PC-9 (cell line): Measurements from ENCODE around the gene HTRA2.

Source experiments
- EZH2 ChIP-seq: fragments of 200-600 bp; sonication (generic); IDR thresholded peaks from 2 replicates; pipeline ENCODE4 v1.8.0; 2017; ENCODE audit warnings: antibody characterized with exemption, low read depth
- TF ChIP-seq, protein P1 (sequence below): fragments of 200-600 bp; sonication (generic); conservative IDR thresholded peaks from 2 replicates; pipeline ENCODE4 v1.6.1; 2017; ENCODE audit warnings: mixed run types, antibody characterized with exemption, mild to moderate bottlenecking, moderate library complexity

DNA sequence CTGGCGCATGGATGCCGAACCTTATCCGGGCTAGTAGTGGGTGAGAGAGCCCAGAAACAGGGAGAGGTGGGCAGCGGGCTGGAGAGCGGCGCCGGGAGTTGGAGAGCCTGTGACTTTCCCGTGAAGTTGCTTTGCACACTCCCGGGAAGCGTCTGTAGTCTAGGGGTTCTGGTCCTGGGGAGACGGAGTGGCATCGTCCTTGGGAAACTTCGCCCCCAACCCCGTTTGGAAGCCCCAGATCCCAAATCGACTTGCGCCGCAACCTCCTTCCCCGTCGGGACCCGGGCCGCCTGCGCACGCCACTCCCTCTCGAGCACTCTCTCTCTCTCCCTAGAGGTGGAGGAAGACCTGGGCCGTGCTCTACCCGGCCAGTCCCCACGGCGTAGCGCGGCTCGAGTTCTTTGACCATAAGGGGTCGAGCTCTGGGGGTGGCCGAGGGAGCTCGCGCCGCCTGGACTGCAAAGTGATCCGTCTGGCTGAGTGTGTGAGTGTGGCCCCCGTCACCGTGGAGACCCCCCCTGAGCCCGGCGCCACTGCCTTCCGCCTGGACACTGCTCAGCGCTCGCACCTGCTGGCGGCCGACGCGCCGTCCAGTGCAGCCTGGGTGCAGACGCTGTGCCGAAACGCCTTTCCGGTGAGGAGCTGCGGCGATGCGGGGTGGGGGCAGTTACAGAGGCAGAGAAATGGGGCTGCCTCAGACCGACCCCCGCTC, 25.2 kb downstream of the HTRA2 start:
- TF ChIP-seq, protein P1, sequence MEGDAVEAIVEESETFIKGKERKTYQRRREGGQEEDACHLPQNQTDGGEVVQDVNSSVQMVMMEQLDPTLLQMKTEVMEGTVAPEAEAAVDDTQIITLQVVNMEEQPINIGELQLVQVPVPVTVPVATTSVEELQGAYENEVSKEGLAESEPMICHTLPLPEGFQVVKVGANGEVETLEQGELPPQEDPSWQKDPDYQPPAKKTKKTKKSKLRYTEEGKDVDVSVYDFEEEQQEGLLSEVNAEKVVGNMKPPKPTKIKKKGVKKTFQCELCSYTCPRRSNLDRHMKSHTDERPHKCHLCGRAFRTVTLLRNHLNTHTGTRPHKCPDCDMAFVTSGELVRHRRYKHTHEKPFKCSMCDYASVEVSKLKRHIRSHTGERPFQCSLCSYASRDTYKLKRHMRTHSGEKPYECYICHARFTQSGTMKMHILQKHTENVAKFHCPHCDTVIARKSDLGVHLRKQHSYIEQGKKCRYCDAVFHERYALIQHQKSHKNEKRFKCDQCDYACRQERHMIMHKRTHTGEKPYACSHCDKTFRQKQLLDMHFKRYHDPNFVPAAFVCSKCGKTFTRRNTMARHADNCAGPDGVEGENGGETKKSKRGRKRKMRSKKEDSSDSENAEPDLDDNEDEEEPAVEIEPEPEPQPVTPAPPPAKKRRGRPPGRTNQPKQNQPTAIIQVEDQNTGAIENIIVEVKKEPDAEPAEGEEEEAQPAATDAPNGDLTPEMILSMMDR: no peak
- no peak for TF ChIP-seq EZH2
